GM12801 (cell line): ENCODE data around the gene FSTL4.

Experiments used
- TF ChIP-seq, protein P1 (sequence below): IDR thresholded peaks from one replicate; pipeline ENCODE4 v1.5.1; 2011; ENCODE audit warnings: control low read depth; ENCODE audit not compliant: insufficient read length; ENCODE audit errors: extremely low read depth

Gene FSTL4

DNA sequence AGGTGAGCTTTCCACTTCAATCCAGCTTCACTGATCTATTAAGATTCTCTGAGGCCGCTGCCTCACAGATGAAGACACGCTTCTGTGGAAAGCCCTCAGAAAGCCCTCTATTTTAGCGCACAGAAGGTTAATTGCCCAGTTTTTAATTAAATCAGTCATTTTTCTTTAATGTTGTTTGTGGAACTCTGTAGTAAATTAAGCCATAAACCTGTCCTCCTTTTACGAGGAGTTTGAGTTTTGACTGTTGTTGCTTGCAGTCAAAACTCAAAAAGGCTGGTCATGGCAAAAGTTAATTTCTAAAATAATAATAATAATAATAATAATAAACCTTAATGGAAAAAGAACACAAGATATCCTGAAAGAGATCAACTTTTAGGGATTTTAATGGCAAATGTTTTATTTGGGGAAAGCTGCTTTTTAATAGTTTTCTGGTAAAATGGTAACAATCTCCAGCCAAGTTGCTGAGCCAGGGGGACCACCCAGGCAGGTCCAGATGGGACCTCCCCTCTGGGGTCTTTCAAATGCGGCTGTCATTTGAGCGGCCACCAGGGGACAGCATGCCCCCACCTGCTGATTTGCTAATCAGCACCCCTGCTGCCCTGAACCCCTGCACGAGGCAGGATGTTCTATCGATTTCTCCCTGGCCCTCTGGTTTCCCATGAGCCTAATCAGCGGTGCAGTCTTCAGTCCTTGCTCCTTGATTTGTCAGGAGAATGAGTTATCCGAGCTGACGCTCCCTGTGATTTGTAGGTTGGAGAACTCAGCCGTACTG is 247.2 kb downstream of the FSTL4 start:
- TF ChIP-seq, protein P1, sequence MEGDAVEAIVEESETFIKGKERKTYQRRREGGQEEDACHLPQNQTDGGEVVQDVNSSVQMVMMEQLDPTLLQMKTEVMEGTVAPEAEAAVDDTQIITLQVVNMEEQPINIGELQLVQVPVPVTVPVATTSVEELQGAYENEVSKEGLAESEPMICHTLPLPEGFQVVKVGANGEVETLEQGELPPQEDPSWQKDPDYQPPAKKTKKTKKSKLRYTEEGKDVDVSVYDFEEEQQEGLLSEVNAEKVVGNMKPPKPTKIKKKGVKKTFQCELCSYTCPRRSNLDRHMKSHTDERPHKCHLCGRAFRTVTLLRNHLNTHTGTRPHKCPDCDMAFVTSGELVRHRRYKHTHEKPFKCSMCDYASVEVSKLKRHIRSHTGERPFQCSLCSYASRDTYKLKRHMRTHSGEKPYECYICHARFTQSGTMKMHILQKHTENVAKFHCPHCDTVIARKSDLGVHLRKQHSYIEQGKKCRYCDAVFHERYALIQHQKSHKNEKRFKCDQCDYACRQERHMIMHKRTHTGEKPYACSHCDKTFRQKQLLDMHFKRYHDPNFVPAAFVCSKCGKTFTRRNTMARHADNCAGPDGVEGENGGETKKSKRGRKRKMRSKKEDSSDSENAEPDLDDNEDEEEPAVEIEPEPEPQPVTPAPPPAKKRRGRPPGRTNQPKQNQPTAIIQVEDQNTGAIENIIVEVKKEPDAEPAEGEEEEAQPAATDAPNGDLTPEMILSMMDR = no peak

DNA sequence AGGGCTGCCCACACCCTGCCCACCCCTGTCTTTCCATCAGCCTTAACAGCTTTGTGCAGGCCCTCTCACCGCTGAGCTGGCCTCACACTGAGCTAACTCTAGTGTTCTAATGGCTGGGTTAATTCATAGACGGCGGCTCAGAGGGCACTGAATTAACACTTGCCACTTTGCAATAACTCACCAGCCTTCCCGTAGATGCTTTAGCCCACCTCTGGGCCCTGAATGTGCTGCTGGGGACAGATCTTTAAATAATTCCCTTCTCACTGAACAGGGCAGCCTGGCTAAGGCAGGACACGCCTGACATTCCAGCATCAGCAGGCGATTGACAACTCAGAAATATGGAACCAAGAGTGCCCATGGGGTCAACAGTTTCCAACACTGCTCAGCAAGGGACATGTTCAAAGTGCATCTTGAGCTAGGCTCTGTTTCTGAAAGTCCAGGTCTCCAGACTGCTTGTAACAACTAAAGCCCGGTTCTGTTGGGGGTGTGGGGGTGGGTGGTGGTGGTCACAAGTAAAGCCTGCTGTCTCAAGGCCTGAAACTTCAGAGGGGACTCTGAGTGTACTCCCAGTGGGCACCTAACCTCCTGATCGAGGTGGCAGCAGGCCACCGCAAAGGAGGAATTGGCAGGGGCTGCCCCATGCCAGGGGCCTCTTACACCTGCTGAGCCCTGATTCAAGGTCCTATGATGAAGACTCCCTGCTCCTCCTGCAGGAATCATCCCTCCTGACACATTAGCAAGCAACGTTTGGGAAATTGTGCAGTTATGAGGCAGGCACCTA is 248.3 kb downstream of the FSTL4 start:
- TF ChIP-seq, protein P1 = no peak

DNA sequence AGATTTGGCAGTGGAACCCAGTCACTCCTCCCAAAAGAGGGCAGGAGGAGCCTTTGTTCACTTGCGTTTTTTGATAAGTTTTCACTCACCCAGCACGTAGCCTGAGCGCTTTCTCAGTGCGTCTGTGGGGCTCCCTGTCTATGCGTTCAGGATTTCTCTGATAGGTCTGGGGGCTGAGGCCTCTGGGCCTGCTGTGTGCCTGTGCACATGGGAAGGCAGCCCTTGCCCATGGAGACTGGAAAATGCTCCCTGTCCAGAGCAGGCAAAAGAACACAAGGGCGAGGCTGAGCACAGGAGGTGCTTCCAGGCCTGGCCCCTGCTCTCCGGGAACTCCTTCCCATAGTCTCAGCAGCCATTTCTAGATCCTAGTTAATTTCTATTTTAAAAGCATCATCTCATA is 249.9 kb downstream of the FSTL4 start:
- TF ChIP-seq, protein P1 = no peak

DNA sequence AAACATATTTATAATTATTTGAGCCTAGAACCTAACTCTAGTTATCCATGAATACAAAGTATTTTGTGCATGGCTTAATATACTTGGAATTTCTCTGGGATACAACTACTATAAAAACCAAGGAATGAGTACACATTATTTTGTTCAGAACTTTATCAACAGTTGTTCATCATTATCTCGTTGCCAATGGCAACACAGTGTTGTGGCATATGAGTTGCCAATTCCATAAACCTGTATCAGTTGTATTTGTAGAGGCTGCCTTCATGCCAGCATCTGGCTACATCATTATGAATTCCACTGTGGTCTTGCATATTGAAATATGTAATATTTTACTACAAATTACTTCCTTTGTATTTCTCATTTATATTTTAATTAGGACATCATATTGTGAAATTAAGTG is 250.4 kb downstream of the FSTL4 start:
- TF ChIP-seq, protein P1 = no peak

DNA sequence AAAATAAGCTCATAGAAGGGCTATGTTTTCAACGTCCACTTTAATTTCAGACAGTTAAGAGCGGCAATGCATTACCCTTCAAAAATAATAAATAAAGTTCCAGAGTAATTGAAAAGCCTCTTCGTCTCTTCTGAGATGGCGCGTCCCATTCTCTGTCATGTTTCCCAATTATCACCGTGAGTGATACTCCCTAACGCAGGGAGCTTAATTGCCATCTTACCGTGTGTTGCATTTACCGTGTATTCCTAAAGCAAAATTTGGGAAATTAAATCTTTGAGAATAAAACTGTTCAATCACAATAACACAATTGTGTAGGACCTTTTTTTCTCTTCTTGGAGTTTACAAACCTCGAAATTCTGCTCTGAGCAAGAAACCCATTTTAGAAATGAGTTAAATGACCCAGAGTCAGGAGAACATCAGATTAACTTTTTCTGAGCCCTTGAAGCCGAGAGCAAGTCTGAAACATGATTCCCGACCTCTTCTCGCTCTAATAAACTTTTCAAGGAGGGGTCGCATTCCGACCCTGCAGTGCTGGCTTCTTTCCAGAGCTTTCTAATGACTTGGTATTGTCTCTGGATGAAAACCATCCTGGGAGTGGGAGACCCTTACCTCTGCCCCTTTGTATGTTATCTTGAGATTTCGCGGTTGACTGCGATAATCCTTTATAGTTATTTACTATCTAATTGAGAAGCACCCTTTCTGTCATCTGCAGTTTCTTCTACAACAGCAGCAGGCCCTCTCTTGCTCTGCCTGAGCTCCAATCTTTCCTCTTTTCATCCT is 251.5 kb downstream of the FSTL4 start:
- TF ChIP-seq, protein P1 = no peak

DNA sequence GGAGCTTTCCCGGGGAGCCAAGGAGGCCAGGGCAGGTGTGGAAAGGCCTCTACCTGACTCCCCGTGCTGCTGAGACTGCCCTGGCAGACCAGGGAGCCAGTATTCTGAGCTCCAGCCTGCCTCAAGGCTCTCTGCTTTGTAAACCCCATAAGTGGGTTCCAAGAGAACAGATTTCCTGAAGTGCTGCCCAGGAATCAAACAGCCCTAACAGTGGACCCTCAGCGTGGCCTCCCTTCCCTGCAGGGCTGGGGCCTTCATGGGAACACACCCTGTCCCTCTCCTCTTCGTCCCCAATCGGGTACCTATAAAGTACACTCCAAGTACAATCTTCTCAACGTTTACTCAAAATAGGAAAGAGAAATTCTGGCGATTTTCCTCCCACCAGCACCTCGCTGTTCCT is 252.5 kb downstream of the FSTL4 start:
- TF ChIP-seq, protein P1 = no peak

DNA sequence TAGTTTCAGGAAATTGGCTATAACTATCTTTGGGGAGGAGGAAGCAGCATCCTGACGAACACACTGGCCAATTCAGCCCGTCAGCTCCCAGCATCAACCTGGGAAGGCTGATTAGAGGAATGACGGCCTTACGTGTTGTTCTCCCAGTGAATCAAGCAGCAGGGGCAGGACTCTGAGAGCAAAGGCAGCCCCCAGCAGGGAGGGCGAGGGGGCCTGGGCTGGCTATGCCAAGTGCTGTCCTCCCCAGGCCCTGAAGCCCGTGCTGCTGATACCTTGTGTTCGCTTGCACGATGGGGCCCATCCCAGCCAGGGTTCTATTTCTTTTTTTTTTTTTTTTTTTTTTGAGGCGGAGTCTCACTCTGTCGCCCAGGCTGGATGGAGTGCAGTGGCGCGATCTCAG is 254.1 kb downstream of the FSTL4 start:
- TF ChIP-seq, protein P1 = no peak
